ENCODE data around the gene RAPGEF6.

GRCh38 chr5:131608597-131608996, 26.4 kb downstream of the RAPGEF6 start:
- TF ChIP-seq CTCF (IDR thresholded peaks at IDR 0.05; ENCODE audit: low read depth, low read length), result no peak
- TF ChIP-seq EZH2phosphoT487 (IDR thresholded peaks at IDR 0.05; ENCODE audit: low read depth), result no peak
